H1 (cell line): ENCODE data around the gene FAM219A.

Source experiments
- CHD2 ChIP-seq: IDR thresholded peaks from 2 replicates; pipeline ENCODE4 v1.6.1; 2012; ENCODE audit warnings: low read length, improper control_type of control experiment
- EP300 ChIP-seq, 2 experiments: IDR thresholded peaks; 1 replicate in 1 of 2; 2 replicates in 1 of 2; pipeline ENCODE4 v1.6.1; 2011 to 2012; ENCODE audit warnings: low read depth in 2 of 2, low read length in 2 of 2, mild to moderate bottlenecking in 2 of 2, borderline replicate concordance in 1 of 2, inconsistent platforms in 1 of 2, moderate library complexity in 1 of 2
- EZH2 ChIP-seq: fragments of 200-600 bp; sonication (generic); IDR thresholded peaks from 2 replicates; pipeline ENCODE4 v1.7.1; 2012; ENCODE audit warnings: low read depth, mild to moderate bottlenecking, moderate library complexity, low read length, inconsistent platforms; ENCODE audit not compliant: severe bottlenecking
- JUN ChIP-seq: IDR thresholded peaks from 2 replicates; pipeline ENCODE4 v1.6.1; 2011; ENCODE audit warnings: low read depth, mild to moderate bottlenecking, improper control_type of control experiment, low read length
- MAFK ChIP-seq: IDR thresholded peaks from 2 replicates; pipeline ENCODE4 v1.6.1; 2012; ENCODE audit warnings: low read depth, mild to moderate bottlenecking, improper control_type of control experiment, low read length
- NANOG ChIP-seq: IDR thresholded peaks from 2 replicates; pipeline ENCODE4 v1.6.1; 2011; ENCODE audit warnings: low read length, low read depth, mild to moderate bottlenecking, inconsistent platforms; ENCODE audit not compliant: insufficient read depth, poor library complexity, severe bottlenecking
- POLR2A ChIP-seq, 2 experiments: IDR thresholded peaks; 1 replicate in 1 of 2; 2 replicates in 1 of 2; pipeline ENCODE4 v1.6.1; 2011; ENCODE audit warnings: low read depth in 2 of 2, low read length in 2 of 2, mild to moderate bottlenecking in 2 of 2; ENCODE audit errors: control extremely low read depth in 1 of 2
- RAD21 ChIP-seq, 2 experiments: IDR thresholded peaks in 1 of 2; conservative IDR thresholded peaks in 1 of 2; 2 replicates each; pipeline ENCODE4 v1.6.1; 2011; ENCODE audit warnings: low read depth in 2 of 2, low read length in 2 of 2, improper control_type of control experiment in 1 of 2, inconsistent platforms in 1 of 2, mild to moderate bottlenecking in 1 of 2, moderate library complexity in 1 of 2
- YY1 ChIP-seq: IDR thresholded peaks from 2 replicates; pipeline ENCODE4 v1.6.1; 2011; ENCODE audit warnings: low read depth, mild to moderate bottlenecking, low read length
- ZNF274 ChIP-seq: IDR thresholded peaks from 2 replicates; pipeline ENCODE4 v1.7.0; 2012; ENCODE audit warnings: low read length, borderline replicate concordance; ENCODE audit errors: extremely low read depth
- TF ChIP-seq, protein P1 (sequence below), 3 experiments: IDR thresholded peaks; 1 replicate in 2 of 3; 2 replicates in 1 of 3; pipeline versions ENCODE4 v1.5.1 to v1.6.1; 2011; ENCODE audit warnings: low read length in 3 of 3, mild to moderate bottlenecking in 3 of 3, inconsistent platforms in 2 of 3, low read depth in 1 of 3, moderate library complexity in 1 of 3; ENCODE audit not compliant: insufficient read depth in 1 of 3; ENCODE audit errors: control extremely low read depth in 1 of 3
- TF ChIP-seq, protein P2 (sequence below): IDR thresholded peaks from 2 replicates; pipeline ENCODE4 v1.6.1; 2012; ENCODE audit warnings: low read length, inconsistent platforms
- TF ChIP-seq, protein P3 (sequence below): IDR thresholded peaks from 2 replicates; pipeline ENCODE4 v1.6.1; 2011; ENCODE audit warnings: low read depth, mild to moderate bottlenecking, low read length; ENCODE audit not compliant: insufficient read depth
- TF ChIP-seq, protein P4 (sequence below): IDR thresholded peaks from 2 replicates; pipeline ENCODE4 v1.6.1; 2011; ENCODE audit warnings: low read length, improper control_type of control experiment

DNA sequence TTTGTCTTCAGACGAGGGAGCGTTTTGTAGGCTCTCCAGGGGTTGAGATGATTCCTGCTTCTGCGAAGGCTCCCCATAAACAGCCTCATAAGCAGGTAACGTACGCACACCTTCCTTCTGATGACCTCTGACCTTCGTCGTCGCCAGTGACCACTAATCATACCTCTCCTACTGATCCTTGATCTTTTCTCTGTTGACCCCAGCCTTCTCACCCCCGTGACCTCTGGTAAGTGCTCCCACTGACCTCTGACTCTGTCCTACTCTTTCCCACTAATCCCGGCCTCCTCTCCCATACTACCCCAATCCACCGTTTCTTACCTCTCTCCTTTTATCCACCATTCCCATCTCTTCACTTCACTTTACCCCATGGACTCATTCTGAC is 580 bp upstream of the FAM219A start:
- TF ChIP-seq ZNF274 (no peak), CHD2 (no peak), EP300 (IDR thresholded peaks at IDR 0.05; ENCODE audit: borderline replicate concordance in 1 of 2, low read depth in 2 of 2, low read length in 2 of 2) (no peak), JUN (no peak), MAFK (no peak), POLR2A (IDR thresholded peaks at IDR 0.05; ENCODE audit: control extremely low read depth in 1 of 2, low read depth in 2 of 2, low read length in 2 of 2) (no peak), YY1 (no peak), EZH2 (no peak), RAD21 (IDR thresholded peaks at IDR 0.05 in 1 of 2, conservative IDR thresholded peaks at IDR 0.05 in 1 of 2; ENCODE audit: low read depth in 2 of 2, low read length in 2 of 2) (no peak), NANOG (no peak)
- TF ChIP-seq, protein P1, sequence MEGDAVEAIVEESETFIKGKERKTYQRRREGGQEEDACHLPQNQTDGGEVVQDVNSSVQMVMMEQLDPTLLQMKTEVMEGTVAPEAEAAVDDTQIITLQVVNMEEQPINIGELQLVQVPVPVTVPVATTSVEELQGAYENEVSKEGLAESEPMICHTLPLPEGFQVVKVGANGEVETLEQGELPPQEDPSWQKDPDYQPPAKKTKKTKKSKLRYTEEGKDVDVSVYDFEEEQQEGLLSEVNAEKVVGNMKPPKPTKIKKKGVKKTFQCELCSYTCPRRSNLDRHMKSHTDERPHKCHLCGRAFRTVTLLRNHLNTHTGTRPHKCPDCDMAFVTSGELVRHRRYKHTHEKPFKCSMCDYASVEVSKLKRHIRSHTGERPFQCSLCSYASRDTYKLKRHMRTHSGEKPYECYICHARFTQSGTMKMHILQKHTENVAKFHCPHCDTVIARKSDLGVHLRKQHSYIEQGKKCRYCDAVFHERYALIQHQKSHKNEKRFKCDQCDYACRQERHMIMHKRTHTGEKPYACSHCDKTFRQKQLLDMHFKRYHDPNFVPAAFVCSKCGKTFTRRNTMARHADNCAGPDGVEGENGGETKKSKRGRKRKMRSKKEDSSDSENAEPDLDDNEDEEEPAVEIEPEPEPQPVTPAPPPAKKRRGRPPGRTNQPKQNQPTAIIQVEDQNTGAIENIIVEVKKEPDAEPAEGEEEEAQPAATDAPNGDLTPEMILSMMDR (IDR thresholded peaks at IDR 0.05; ENCODE audit: control extremely low read depth in 1 of 3, insufficient read depth in 1 of 3, low read depth in 1 of 3, low read length in 3 of 3) = no peak
- TF ChIP-seq, protein P2, sequence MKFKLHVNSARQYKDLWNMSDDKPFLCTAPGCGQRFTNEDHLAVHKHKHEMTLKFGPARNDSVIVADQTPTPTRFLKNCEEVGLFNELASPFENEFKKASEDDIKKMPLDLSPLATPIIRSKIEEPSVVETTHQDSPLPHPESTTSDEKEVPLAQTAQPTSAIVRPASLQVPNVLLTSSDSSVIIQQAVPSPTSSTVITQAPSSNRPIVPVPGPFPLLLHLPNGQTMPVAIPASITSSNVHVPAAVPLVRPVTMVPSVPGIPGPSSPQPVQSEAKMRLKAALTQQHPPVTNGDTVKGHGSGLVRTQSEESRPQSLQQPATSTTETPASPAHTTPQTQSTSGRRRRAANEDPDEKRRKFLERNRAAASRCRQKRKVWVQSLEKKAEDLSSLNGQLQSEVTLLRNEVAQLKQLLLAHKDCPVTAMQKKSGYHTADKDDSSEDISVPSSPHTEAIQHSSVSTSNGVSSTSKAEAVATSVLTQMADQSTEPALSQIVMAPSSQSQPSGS = no peak
- TF ChIP-seq, protein P3, sequence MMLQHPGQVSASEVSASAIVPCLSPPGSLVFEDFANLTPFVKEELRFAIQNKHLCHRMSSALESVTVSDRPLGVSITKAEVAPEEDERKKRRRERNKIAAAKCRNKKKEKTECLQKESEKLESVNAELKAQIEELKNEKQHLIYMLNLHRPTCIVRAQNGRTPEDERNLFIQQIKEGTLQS = no peak
- TF ChIP-seq, protein P4, sequence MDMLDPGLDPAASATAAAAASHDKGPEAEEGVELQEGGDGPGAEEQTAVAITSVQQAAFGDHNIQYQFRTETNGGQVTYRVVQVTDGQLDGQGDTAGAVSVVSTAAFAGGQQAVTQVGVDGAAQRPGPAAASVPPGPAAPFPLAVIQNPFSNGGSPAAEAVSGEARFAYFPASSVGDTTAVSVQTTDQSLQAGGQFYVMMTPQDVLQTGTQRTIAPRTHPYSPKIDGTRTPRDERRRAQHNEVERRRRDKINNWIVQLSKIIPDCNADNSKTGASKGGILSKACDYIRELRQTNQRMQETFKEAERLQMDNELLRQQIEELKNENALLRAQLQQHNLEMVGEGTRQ = no peak
